Measurements from ENCODE around the gene SGCG. TPM values are rescaled to one million over a fixed set of nuclear protein-coding genes. Genes with fewer than 3 reads are reported as not detected.
"Not testable (repeated sequence)": the region's sequence is repeated elsewhere in the genome, so short reads cannot be mapped to it uniquely, and the experiment has no call there.

The SGCG gene
- total RNA-seq, 1 experiment from 2014 or later, result 0.15 TPM

- ChIA-PET POLR2A (no interaction called here), CTCF (interaction anchor here (1.4 kb wide), 1 partner anchor 121 kb away, joined by 3 read pairs; no protein-coding TSS in a partner anchor), RAD21 (ENCODE audit: low non-redundant PET in 1 of 2, low total read pairs in 2 of 2, uncharacterized antibody in 2 of 2, unreplicated experiment in 2 of 2) (no interaction called here)
- H2AFZ ChIP-seq (ENCODE audit: low read depth, low read length, poor library complexity, severe bottlenecking), result no peak overlapping the region
- intact Hi-C loops (cut with micrococcal nuclease), result no loop called here
- H3K9me3 ChIP-seq (ENCODE audit: control insufficient read depth in 1 of 2, insufficient read depth in 1 of 2, low read depth in 1 of 2, low read length in 2 of 2), result no peaks in the 10 kb centered on the region
- no peak overlapping the region for H3K9ac ChIP-seq (ENCODE audit: low read length)
- H3K27ac ChIP-seq (ENCODE audit: low read depth, low read length), result no peak overlapping the region
- H3K9me2 ChIP-seq (ENCODE audit: insufficient read depth), result no peaks in the 10 kb centered on the region
- DNase-seq (ENCODE audit: low read depth, low spot score) (no peak), ATAC-seq (no peak)
- H4K20me1 ChIP-seq (ENCODE audit: insufficient read depth), result no peaks in the 10 kb centered on the region
- H3K4me1 ChIP-seq (ENCODE audit: control insufficient read depth in 1 of 2, insufficient read depth in 2 of 2, low read length in 2 of 2), result no peaks in the 10 kb centered on the region
- no peaks in the 10 kb centered on the region for H3K27me3 ChIP-seq (ENCODE audit: insufficient read depth, low read length)
- BruUV-seq (replicated peaks), result no TSS peak
- H3K4me3 ChIP-seq (replicated peaks in 1 of 2; ENCODE audit: low read depth in 1 of 2, low read length in 2 of 2), result no peak overlapping the region
- H3K4me2 ChIP-seq (ENCODE audit: low read length), result no peak overlapping the region
- H3K36me3 ChIP-seq (ENCODE audit: control insufficient read depth in 1 of 2, insufficient read depth in 2 of 2, low read length in 2 of 2), result no peaks in the 10 kb centered on the region
- TF ChIP-seq CTCF (IDR thresholded peaks at IDR 0.05 in 2 of 3, conservative IDR thresholded peaks at IDR 0.05 in 1 of 3; ENCODE audit: borderline replicate concordance in 1 of 3, insufficient read depth in 1 of 3, low read depth in 2 of 3, low read length in 2 of 3) (no peak), RAD21 (IDR thresholded peaks at IDR 0.05; ENCODE audit: low read depth) (no peak), MAX (IDR thresholded peaks at IDR 0.05) (no peak), CBX3 (IDR thresholded peaks at IDR 0.05; ENCODE audit: low read depth) (no peak), EZH2phosphoT487 (IDR thresholded peaks at IDR 0.05; ENCODE audit: borderline replicate concordance) (no peak), REST (IDR thresholded peaks at IDR 0.05; ENCODE audit: low read depth) (no peak), EZH2 (IDR thresholded peaks at IDR 0.05) (no peak), SP1 (IDR thresholded peaks at IDR 0.05; ENCODE audit: low read depth) (no peak), ATF3 (IDR thresholded peaks at IDR 0.05) (no peak)
- H3K79me2 ChIP-seq (ENCODE audit: insufficient read depth, low read length), result no peaks in the 10 kb centered on the region
Measured at GRCh38 chr13:23141964-23142363, 38.8 kb upstream of the SGCG start.

GRCh38 chr13:23142607-23143006 lies 38.2 kb upstream of the SGCG start:
- RAD21 ChIA-PET (ENCODE audit: low non-redundant PET in 1 of 2, low total read pairs in 2 of 2, uncharacterized antibody in 2 of 2, unreplicated experiment in 2 of 2); H3K9me3 ChIP-seq (ENCODE audit: control insufficient read depth in 1 of 2, insufficient read depth in 1 of 2, low read depth in 1 of 2, low read length in 2 of 2); BruUV-seq (replicated peaks); H3K9me2 ChIP-seq (ENCODE audit: insufficient read depth); H3K4me3 ChIP-seq (replicated peaks in 1 of 2; ENCODE audit: low read depth in 1 of 2, low read length in 2 of 2); H2AFZ ChIP-seq (ENCODE audit: low read depth, low read length, poor library complexity, severe bottlenecking); H3K79me2 ChIP-seq (ENCODE audit: insufficient read depth, low read length); H3K4me2 ChIP-seq (ENCODE audit: low read length); DNase-seq (ENCODE audit: low read depth, low spot score); POLR2A ChIA-PET; H3K27me3 ChIP-seq (ENCODE audit: insufficient read depth, low read length); ATAC-seq; intact Hi-C loops (cut with micrococcal nuclease); H4K20me1 ChIP-seq (ENCODE audit: insufficient read depth); H3K9ac ChIP-seq (ENCODE audit: low read length); H3K4me1 ChIP-seq (ENCODE audit: control insufficient read depth in 1 of 2, insufficient read depth in 2 of 2, low read length in 2 of 2); H3K36me3 ChIP-seq (ENCODE audit: control insufficient read depth in 1 of 2, insufficient read depth in 2 of 2, low read length in 2 of 2); H3K27ac ChIP-seq (ENCODE audit: low read depth, low read length): not testable (repeated sequence)
- CTCF ChIA-PET, result interaction anchor here (1.4 kb wide), 1 partner anchor 122 kb away, joined by 3 read pairs; no protein-coding TSS in a partner anchor

All from HCT116 (cell line).